ENCODE results near the gene C13orf42.

Gene C13orf42

DNA sequence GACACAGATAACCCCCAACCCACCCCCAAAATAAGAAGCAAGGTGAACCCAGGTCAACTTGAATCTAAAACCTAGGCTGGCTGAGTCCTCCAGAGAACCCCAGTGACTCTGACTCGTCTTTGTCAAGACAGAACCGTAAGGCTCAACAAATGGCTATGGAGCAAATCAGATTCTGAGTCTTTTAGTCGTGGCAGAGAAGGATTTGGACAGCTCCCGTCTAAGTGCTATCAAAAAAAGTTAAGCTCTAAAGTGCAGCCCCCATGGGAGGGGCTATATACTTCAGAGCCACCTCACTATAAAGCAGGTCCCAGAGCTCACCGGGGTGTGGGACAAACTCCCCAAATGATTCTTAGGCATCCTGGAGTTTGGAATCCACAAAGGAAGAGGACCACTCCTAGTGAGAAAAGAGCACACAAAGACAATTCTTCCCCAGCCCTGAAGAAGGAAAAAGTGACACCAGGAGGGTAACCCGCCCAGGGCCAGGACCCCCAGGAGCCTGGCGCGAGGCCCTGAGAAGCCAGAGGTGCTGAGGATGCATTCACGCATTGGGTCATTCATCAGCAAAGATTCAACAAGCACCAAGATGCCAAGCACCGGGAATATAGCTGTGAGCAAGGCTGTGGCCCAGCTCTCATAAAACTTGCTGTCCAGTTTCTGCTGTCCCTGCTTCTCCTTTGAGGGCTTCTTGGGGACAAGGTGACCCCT is 25.4 kb upstream of the C13orf42 start:
- no peaks in the 10 kb centered on the region for H3K36me3 ChIP-seq (ENCODE audit: control insufficient read depth, insufficient read depth, low read length)
- no peak overlapping the region for H3K4me3 ChIP-seq (replicated peaks; ENCODE audit: low read depth, low read length)
- no peak for TF ChIP-seq CTCF (IDR thresholded peaks at IDR 0.05; ENCODE audit: insufficient read depth, low read length, poor library complexity, severe bottlenecking)
- DNase-seq (ENCODE audit: extremely low read depth, insufficient read length), result no peak
- H3K27me3 ChIP-seq (replicated peaks; ENCODE audit: control insufficient read depth, insufficient read depth, low read length), result no peaks in the 10 kb centered on the region; the same call in 1 of the 2 replicates

GRCh38 chr13:51134763-51135365 is 23.8 kb upstream of the C13orf42 start:
- DNase-seq (ENCODE audit: extremely low read depth, insufficient read length), result no peak
- Histone ChIP-seq H3K4me3 (replicated peaks; ENCODE audit: low read depth, low read length) (no peak overlapping the region), H3K27me3 (replicated peaks; ENCODE audit: control insufficient read depth, insufficient read depth, low read length) (no peaks in the 10 kb centered on the region; the same call in 1 of the 2 replicates), H3K36me3 (ENCODE audit: control insufficient read depth, insufficient read depth, low read length) (no peaks in the 10 kb centered on the region)
- no peak for TF ChIP-seq CTCF (IDR thresholded peaks at IDR 0.05; ENCODE audit: insufficient read depth, low read length, poor library complexity, severe bottlenecking)

GRCh38 chr13:51130348-51130747 is 19.3 kb upstream of the C13orf42 start:
- TF ChIP-seq CTCF (IDR thresholded peaks at IDR 0.05; ENCODE audit: insufficient read depth, low read length, poor library complexity, severe bottlenecking), result no peak
- H3K4me3 ChIP-seq (replicated peaks; ENCODE audit: low read depth, low read length), result no peak overlapping the region
- no peak for DNase-seq (ENCODE audit: extremely low read depth, insufficient read length)
- no peaks in the 10 kb centered on the region for H3K36me3 ChIP-seq (ENCODE audit: control insufficient read depth, insufficient read depth, low read length)
- H3K27me3 ChIP-seq (replicated peaks; ENCODE audit: control insufficient read depth, insufficient read depth, low read length), result no peaks in the 10 kb centered on the region; the same call in none of the 2 replicates

- no peak overlapping the region for H3K4me3 ChIP-seq (replicated peaks; ENCODE audit: low read depth, low read length)
- TF ChIP-seq CTCF (IDR thresholded peaks at IDR 0.05; ENCODE audit: insufficient read depth, low read length, poor library complexity, severe bottlenecking), result peak; percentile 85
- no peaks in the 10 kb centered on the region for H3K36me3 ChIP-seq (ENCODE audit: control insufficient read depth, insufficient read depth, low read length)
- no peaks in the 10 kb centered on the region; the same call in 1 of the 2 replicates for H3K27me3 ChIP-seq (replicated peaks; ENCODE audit: control insufficient read depth, insufficient read depth, low read length)
- DNase-seq (ENCODE audit: extremely low read depth, insufficient read length), result peak; percentile 17
Measured at GRCh38 chr13:51125495-51126226, 14.6 kb upstream of the C13orf42 start.

DNA sequence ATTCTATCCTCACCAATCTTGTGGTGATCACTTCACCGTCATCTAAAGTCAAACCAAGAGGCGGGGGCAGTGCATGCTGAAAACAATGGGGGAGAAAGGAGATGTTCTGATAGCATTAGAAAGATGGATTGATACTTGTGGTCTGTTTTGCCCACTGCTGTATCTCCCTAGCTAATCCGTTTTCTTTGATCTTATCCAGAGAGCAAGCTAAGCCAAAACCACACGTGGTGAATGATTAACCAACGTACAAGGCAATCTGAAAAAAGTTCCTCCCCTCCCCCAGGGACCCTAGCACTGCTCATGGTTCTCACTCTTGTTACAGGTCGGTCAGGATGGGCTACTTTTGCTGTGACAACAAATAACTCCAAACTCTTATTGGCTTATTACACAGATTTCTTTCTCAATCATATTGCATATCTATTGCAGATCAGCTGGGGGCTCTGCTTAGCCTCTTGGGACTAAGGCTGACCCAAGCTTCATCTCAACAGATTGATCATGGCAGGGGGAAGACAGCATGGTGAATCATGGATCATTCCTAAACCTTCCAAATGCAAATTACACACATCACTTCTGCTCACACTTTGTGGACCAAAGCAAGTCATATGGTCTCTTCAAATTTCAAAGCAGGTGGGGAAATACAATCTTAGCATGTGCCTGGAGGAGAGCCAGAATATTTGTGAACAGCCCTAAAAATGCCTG is 11.9 kb upstream of the C13orf42 start:
- Histone ChIP-seq H3K4me3 (replicated peaks; ENCODE audit: low read depth, low read length) (no peak overlapping the region), H3K36me3 (ENCODE audit: control insufficient read depth, insufficient read depth, low read length) (no peaks in the 10 kb centered on the region), H3K27me3 (replicated peaks; ENCODE audit: control insufficient read depth, insufficient read depth, low read length) (no peaks in the 10 kb centered on the region; the same call in 1 of the 2 replicates)
- no peak for TF ChIP-seq CTCF (IDR thresholded peaks at IDR 0.05; ENCODE audit: insufficient read depth, low read length, poor library complexity, severe bottlenecking)
- no peak for DNase-seq (ENCODE audit: extremely low read depth, insufficient read length)
